HS-5 (cell line): ENCODE results near the gene PRG2.

Source experiments
- DNase-seq: peaks from one replicate; pipeline ENCODE4 v3.0.0-alpha.2; 2012; ENCODE audit warnings: low read depth

Gene PRG2

DNA sequence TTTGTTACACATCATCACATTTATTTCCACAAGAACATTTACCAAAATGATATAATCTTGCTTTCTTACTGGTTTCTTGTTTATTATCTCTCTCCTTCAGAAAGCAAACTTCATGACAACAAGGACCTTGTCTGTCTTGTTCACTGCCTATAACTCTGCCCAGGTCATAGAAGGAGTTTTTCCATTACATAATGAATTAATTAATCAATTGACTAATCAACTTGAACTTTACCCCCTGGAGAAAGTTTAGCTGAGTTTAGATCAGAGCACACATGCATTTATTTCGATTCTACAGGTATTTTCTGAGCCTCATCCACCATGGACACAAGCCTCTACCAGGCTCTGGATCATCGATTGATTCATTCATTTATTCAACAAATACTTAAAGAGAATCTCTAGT is 6.3 kb upstream of the PRG2 start:
- DNase-seq: no peak

DNA sequence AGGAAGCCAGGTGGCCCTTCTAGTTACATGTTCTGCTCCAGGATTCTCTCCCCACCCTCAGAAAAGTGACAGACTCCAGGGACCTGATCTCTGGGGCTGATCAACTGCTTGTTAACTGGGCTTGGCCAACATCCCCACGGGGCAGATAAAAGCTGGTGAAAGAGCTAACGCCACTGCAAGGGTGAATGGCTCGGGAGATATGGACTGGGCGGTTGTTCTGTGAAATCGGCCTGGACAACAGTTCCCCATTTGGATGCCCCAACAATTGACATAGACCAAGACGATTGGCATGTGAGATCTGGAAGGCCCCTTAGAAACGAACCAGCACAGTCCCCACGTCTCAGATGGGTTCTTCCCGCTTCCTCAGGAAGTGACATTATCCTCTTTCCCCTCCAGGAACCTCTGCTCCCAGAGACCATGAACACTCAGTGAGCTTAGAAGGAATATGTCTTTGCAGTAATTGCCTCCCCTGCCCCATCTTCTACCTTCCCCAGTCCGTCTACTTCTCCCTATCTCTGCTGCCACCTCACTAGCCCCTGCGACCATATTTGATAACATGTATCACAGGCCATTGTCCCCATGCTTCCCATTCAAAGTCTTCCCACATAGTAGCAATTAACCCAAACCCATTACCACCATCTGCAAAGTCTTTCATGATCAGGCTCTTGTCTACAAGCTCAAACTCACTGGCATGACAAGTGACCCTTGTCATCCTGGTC is 5.6 kb upstream of the PRG2 start:
- DNase-seq: no peak

DNA sequence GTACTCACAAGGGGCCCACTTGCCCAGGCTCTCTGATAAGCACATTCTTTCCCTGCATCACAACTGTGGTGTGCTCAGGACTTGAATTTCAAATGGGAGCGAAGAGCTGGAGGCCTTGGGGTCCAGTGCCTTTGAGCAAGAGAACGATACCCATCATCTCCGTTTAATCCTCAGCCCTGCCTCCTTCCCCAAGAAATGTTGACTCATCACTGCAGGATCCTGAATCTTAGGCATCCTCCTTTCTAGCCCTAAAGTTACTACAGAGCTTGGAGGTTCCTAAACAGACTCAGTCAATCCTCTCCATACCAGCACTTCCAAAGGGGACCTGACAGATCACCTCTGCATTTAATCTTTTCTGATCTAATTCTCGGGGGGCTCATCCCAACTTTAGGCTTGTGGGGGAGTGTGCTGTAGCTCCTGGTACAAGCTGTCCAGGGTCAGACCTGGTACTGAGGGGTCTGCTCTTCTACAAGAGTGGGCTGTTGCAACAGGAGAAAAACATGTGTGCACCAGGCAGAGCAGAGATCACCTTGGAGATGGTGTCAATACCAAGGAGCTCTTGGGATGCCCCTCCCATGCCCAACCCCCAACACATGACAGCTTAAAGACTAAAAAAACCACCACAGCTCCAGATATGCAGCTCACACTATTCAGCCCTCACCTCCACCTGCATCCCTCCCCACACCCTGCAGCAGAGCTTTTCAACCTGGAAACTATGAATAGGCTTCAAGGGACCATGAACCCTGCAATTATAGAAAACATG is 3.9 kb upstream of the PRG2 start:
- DNase-seq: no peak

DNA sequence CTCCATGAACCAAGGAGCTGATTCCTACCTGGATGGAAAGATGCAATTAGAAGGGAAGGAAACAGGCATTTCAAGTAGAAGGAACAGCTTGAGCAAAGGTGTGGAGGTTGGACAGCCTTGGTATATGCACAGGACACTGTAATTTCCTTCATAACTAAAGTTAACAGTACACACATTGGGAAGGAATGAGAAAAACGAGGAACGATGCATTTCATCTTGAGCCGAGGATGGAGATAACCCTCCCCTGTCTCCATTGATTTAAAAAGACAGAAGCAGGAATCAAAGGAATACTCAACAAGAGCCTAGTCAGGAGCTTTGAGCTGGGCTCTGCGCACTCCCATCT is 2.3 kb upstream of the PRG2 start:
- DNase-seq: no peak

DNA sequence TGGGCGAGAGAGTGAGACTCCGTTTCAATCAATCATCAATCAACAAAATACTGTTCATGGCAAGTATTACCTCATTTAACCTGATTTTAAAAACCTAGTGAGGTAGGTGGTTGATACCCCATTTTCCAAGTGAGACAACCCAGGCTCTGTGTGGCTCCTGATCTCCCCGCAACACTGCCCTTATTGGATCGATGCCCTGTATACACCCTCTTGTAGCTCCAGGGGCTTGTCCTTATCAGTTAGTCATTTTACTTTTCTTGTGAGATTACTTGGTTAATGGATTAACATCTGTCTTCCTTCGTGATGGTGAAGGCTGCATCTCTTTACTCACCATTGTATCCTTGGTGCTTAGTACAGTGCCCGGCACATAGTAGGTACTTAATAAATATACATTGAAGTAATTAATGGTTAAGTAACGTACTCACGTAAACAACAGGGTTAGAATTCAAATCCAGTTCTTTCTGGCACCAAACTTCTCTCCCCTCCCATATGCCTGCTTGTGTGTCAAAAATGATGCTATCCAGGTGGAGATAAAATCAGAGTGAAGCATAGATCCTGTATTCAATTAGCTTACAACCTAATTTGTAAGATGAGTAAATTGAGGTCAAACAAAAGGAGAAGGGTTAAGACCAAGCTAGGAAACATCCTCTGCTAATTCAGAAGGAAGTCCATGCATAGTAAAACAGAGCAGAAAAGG is 1.8 kb upstream of the PRG2 start:
- DNase-seq: no peak

DNA sequence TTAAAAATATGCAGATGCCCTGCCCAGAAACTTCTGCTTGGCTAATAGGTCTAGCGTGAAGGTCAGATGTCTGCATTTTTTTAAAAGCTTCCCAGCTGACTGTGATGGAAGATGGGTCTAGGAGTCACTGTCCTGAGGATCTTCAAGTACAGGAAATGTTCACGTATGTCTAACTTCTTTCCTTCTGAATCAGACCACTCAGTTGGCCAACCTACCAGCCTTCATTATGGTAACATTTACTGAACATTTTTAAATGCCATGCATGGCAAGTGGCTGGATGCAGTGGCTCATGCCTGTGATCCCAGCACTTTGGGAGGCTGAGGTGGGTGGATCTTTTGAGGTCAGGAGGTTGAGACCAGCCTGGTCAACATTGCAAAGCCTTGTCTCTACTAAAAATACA is 1.1 kb upstream of the PRG2 start:
- DNase-seq: no peak

DNA sequence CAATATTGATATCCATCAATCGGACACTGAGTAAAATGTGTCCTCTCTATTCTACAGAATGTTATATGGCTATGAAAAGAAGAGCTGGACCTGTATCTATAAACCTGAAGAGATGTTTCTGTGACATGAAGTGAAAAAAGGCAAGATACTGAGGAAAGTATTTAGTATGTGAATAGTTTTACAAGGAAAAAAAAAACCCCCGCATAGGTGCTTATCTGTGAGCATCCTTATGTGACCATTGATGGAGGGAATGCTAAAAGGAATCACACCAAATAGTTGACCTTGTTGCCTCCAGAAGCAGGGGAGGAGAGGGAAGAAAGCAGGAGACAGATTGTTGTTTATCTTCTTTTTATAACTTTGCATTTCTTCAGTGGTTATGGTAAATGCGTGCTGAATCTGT is 661 bp upstream of the PRG2 start:
- no peak for DNase-seq

DNA sequence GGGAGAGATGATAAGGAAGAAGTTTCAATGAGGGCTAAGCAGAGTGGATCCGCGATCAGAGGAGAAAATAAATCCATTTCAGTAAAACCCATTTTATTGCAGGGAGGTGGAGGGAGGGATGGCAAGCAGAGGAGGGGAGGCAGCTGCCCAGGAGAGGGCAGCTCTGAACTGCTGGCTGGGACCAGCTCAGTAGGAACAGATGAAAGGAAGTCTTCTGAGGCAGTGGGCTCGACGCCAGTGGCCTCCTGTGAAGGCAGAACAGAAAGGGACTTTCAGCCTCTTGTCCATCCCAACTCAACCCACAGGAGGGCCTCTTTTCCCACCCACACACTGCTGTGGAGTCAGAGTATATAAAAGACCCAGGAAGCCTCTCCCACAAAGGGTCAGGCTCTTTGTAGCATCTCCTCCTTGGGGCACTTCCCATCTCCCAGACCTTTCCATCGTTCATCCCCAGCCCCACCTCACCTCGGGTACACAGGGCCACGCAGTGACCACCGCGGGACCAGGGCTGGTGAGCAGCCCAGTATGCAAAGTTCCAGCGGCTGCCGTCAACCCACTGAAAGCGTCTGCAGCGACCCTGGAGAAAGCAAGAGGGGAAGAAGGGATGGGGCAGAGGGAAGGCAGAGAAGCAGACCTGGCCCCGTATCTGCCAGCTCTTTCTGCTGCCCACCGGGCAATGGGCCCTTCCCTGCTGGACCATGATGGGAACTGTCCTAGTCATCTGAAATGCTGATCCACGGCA is 3.0 kb downstream of the PRG2 start:
- DNase-seq: no peak

DNA sequence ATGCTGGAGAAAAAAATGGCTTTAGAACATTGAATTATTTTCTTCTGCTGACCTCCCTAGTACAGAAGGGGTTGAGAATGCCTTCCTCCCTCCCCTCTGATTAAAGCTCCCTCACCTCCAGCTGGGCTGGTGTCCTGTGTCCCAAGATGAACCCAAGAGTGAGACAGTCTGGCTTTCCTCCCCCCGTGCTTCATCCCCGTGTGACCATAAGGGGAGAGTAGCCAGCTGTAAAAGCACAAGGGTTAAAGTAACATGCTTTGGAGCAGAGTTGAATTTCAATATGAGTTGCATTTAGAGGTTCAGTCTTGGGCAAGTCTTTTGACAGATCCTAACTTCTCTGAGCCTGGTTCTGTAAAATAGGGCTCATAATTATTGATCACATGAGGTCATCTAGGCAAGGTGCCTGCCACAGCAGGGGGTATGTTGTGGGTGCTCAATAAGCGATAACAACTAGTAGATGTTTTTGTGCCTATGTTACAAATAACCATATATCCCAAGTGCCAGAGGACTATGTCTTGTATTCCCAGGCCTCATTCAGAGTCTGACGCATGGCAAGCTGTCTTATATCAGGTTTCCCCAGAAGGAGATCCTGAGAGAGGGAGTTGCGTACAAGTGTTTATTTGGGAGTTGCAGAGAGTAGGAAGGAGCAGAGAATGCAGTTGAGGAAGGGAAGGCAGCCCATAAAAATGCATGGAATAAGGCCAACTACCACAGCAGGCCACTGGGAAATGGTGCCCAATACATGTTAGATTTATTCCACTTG is 4.1 kb downstream of the PRG2 start:
- no peak for DNase-seq

DNA sequence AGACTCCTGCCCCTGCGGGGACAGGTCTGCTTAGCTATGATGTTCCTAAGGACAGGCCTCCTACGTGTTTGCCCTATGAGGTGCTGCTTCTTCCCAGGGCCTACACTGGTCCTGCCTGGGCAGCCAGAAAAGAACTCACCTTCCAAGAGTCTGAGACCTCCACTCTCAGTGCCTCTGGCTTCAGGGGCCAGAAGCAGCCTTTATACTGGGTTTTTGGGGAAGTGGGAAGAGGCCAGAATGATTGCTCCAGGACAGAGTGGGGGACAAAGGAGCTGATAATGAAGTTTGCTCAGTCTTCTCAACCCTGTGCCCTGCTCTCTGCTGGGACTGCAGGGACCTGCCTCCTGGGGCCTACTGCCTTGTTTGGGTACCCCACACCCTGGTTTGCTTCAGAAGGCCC is 9.5 kb downstream of the PRG2 start, which contains the start of gene PRG3:
PRG3 (minus strand) TSS at position 176 of the 400 bp plus-strand sequence. CDS start 442 bp downstream, outside the sequence.
- no peak for DNase-seq

DNA sequence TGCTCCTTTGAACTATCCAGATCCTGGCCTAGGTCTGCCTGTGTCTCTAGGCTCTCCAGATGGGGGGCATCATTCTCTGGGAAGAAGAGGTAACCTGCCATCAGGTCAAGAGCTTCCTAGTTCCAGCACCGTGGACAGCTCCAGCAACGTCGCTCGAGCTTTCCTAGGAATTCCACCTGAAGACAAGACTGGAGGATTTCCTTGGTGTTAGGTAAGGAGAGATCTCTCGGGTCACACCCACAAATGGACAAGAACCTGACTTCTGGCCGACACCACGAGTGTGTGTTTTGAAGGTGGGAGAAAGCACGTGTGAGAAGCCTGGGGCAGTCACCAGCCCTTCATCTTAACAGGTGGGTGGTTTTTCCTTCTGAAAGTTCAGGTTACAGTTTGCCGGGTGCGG is 10.7 kb downstream of the PRG2 start:
- no peak for DNase-seq

DNA sequence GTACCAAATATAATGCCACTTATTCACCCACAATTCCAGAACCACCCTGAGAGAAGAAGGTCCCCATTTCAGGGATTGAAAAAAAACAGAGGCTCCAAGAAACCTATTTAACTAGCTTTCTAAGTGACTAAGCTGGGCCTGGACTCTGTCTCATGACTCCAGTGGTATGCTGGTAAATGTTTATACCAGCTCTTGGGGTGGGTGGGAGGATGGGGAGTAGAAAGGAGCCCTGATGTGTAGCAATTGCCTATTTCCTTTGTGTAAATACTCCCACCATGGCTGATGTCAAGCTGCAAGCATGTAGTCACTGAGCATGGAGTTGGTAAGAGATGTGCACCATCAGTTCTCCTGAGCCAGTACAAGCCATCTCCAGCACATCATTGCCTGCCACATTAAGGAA is 12.3 kb downstream of the PRG2 start:
- no peak for DNase-seq

DNA sequence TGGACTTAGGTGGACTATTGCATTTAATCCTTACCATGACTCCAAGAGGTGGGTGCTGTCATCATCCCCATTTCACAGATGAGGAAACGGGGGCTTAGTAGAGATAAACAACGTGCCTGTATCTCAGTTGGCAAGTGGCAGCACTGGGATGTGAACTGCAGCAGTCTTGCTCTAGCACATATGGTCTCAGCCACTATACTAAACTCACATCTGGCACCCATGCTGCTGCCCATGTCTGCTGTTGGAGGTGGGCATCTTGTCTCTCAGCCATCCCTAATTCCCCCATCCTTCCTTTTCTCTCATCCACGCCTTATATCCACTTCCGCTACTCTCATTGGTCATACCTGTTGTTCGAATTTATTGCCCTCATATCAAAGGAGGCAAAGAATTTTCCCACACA is 13.3 kb downstream of the PRG2 start:
- DNase-seq: no peak

DNA sequence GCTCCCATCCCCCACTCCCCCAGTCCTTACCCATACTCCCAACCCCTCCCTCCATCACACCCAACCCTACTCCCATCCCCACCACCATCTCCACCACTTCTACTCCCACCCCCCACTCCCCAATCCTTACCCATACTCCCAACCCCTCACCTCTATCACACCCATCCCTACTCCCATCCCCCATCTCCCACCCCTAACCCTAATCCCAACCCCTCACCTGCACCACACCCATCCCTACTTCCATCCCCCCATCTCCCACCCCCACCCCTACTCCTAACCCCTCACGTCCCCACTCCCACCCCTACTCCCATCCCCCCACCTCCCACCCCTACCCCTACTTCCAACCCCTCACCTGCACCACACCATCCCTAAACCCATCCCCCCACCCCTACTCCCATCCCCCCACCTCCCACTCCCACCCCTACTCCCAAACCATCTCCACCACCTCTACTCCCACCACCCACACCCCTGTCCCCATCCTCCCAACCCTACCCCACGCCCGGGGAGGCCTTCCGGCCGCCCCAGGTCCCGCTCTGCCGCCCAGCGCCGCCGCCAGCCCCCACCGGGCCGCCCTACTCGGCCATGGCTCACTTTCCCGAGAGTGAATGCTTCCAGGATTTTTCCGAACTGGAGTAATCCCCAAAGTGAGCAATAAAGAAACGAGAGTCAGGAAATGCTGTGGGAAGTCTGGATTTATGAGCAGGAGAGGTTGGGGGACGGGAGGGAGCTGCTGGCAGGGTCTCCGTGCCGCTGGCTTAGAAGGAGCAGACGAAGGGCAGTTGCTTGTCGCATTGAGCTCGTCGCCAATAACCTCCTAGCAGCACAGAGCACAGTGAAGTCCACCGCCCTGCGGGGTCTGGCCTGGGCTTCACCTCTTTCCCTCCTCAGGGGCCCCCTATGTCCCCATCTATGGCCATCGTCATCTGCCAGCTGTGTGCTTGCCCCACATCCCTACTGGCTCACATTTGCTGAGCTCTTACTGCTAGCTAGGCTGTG is 14.1 kb downstream of the PRG2 start:
- no peak for DNase-seq

DNA sequence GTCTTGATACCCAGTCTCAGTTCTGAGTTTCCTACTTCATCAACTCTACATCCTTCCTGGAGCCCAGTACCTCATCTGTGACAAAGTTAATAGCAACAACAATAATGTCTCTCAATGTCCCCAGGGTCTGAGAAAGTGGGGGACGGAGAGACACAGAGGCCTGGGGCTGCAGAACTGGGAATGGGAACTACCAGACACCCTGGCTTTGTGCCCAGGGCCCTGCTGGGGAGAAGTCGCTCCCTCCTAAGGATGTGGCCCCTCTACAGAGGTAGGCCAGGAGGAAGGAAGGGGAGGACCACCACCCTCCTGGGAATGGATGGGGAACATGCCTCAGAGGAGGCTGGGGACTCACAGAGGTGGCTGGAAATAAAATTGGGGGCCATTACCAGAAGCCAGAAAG is 15.0 kb downstream of the PRG2 start:
- no peak for DNase-seq

DNA sequence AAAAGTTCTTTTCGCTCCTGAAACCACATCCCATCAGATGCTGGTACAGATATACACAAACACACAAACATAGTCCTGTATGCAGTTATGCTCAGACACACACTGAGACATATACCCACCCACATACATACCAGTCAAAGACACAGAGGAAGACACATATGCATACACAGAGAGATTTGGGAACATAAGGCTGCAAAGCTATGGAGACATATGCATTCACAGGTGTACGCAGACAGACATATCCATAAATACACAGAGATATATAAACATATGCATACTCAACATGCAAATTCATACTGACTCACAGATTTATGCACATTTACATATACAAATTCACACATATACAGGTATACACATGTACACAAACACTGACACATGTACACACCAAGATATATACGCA is 15.5 kb downstream of the PRG2 start:
- DNase-seq: no peak

DNA sequence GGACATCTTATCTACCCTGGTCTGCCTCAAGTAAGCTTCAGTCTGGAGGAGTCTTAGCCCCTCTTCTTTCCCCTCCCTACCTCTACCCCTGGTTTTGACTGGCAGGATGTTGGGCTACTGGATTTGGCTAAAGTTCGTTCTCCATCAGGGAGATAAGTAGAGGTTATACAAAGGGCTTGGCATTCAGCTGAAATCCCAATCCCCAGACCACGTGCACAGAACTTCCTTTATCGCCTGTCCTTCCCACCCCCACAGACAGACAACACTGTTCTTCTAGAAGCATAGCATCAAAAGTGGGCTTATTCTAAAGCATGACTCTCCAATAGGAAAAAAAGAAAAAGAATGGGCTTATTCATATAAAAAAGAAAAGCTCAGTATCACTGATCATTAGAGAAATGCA is 17.3 kb downstream of the PRG2 start:
- no peak for DNase-seq

DNA sequence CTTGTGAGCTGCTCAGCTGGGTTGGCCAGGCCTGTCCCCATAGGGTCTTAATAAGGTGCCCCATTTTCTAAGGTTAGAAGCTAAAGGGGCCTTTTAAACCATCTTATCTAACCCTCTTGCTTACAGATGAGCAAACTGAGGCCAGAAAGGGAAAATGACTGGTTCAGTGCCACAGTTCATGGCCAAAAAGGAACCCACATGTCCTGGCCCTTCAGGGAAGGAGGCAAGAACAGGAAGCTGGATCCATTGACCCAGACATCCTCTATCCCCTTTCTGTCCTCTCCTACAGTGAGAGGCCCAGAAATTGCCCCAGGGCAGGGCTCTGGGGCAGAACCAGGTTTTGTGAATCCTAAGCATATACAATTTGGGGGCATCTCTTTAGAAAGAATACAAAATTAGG is 19.5 kb downstream of the PRG2 start:
- no peak for DNase-seq

DNA sequence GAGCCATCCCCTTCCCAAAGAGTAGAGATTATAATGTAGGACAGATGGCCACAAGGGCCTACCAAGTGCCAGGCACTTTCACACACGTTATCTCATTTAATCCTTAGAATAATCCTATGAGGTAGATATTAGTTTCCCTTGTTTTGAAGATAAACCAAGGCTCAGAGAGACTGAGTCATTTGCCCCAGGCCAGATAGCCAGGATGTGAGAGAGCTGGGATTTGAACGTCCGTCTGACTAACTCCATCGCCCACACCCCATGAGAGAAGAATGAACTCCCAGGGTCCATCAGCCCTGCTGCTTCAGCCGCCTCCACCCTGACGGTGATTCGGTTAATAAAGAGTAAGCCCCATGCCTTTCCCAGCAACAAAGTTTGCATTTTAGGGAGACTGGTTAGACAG is 20.2 kb downstream of the PRG2 start:
- no peak for DNase-seq

DNA sequence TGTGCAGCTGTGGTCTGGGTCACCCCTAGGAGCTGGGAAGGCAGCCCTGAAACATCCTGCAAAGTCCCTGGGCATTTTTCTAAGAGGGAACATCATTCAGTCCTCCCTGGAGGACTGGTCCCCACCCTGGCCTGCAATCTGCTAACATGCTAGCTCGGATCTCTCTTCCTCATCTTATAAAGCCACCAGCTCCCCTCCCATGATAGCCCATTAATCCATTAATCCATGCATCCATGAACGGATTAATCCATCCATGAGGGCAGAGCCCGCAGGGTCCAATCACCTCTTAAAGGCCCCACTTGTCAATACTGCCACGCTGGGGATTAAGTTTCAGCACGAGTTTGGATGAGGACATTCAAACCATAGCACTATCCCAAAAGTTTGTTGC is 21.6 kb downstream of the PRG2 start:
- no peak for DNase-seq
